AG10803 (cell line): ENCODE data around the gene DNAJB13.
A peak's percentile ranks its signal among the peaks of the same experiment; 100 is the strongest.

Source experiments
- DNase-seq: peaks from one replicate; pipeline ENCODE4 v3.0.0; 2010; ENCODE audit warnings: low read depth
- H3K4me3 ChIP-seq: 2 replicates; pipeline ENCODE4 v1.5.1; 2011; ENCODE audit warnings: mild to moderate bottlenecking, low read length, control low read depth
- CTCF ChIP-seq: conservative IDR thresholded peaks from 2 replicates; pipeline ENCODE4 v1.5.1; 2011; ENCODE audit warnings: mild to moderate bottlenecking, low read length, control low read depth, inconsistent platforms

DNAJB13 gene

DNA sequence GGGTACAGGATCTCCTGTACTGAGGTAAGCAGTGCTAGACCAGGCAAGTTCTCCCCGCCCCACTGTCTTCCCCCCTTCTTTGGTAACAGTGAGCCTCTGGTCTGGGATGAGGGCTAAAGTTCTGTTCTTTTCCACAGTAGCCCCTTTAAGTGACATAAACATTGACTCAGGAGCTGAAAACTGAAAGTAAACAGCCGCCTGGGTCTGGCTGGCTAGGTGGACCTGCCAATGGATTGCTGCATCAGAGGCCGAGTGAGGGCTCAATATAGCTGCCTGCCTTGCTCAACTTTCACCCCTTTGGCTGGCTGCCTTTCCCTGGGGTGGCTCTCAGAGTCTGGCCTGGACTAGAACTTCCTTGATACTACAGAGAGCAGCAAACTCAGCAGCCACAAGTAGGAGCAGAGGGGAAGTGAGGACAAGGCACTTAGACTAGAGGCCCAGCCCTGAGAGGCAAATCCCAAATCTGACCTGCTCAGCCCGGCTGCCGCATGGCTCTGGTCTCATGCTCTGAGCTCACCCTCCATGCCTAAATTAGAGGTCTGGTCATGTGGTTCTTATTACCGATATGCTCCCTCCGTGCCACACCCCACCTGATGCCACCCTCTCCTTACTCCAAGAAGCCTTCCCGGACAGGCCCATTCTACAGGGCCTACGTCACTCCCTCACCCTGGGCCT lies 67.6 kb downstream of the DNAJB13 start:
- no peak for TF ChIP-seq CTCF
- DNase-seq = peak; percentile 89
- H3K4me3 ChIP-seq = no peak overlapping the region

DNA sequence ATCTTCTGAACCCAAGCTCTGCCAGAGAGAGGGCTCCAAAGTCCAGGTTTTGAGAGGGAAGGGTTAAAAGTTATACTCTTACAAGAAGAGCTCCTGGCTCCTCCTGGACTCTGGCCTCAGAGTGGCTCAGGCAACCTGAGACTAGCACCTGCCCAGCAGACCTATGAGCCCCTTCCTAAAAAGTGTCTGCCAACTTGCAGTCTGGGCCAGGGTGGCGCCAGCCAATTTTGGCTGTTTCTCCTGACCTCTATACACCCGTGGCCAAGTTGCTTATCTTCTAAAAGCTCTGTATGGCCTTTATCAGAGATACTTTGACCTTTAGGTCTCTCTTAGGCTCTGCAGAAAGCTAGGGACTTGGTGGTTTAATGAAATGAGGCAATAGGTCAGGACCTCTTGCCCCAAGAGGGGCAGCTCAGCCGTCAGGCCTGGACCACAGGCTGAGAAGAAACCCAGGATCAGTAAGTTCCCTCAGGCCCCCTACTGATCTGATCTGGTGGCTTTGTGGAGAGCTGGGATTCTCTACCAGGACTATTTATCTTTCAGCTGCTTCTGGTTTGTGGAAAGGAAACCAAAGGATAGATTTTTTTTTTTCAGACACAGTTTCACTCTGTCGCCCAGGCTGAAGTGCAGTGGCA lies 68.4 kb downstream of the DNAJB13 start:
- TF ChIP-seq CTCF = no peak
- no peak overlapping the region for H3K4me3 ChIP-seq
- DNase-seq = no peak

- DNase-seq = peak; percentile 6
- no peak for TF ChIP-seq CTCF
- no peak overlapping the region for H3K4me3 ChIP-seq
Observed at GRCh38 chr11:74019860-74020259, 69.0 kb downstream of the DNAJB13 start.
